PFSK-1 (cell line): Measurements from ENCODE around the gene EPG5. TPM values are rescaled to one million over a fixed set of nuclear protein-coding genes. Genes with fewer than 3 reads are reported as not detected.
A peak's percentile ranks its signal among the peaks of the same experiment; 100 is the strongest.

ENCODE experiments used
- FOXP2 ChIP-seq: optimal IDR thresholded peaks from 2 replicates; pipeline ENCODE3; 2011; ENCODE audit warnings: borderline replicate concordance, control low read depth, inconsistent platforms; ENCODE audit not compliant: insufficient read depth; ENCODE audit errors: extremely low read length, extremely low read depth
- POLR2AphosphoS5 ChIP-seq: IDR thresholded peaks from 2 replicates; pipeline ENCODE4 v1.6.1; 2012; ENCODE audit warnings: low read depth, mild to moderate bottlenecking, control low read depth, low read length, moderate library complexity
- REST ChIP-seq, 2 experiments: IDR thresholded peaks; 2 replicates each; pipeline versions ENCODE4 v1.6.1 to v1.8.0; 2011 to 2012; ENCODE audit warnings: low read depth in 2 of 2, low read length in 2 of 2, control low read depth in 1 of 2, inconsistent platforms in 1 of 2, mild to moderate bottlenecking in 1 of 2, moderate library complexity in 1 of 2; ENCODE audit not compliant: insufficient read depth in 1 of 2
- SIN3A ChIP-seq: IDR thresholded peaks from 2 replicates; pipeline ENCODE4 v1.6.1; 2012; ENCODE audit warnings: mild to moderate bottlenecking, low read length, moderate library complexity, borderline replicate concordance; ENCODE audit not compliant: insufficient read depth
- TAF1 ChIP-seq: IDR thresholded peaks from 2 replicates; pipeline ENCODE4 v1.6.1; 2012; ENCODE audit warnings: low read length, control low read depth, borderline replicate concordance; ENCODE audit not compliant: insufficient read depth
- polyA plus RNA-seq: library from polyadenylated mRNA; unstranded; fragments of >200 nt; gene quantifications from one replicate; pipeline ENCODE4 v1.2.1, GENCODE V29; 2012; ENCODE audit warnings: low read depth, missing spikeins; ENCODE audit not compliant: insufficient read length

Gene EPG5
- 4.7 TPM for polyA plus RNA-seq

GRCh38 chr18:45967007-45967706 lies at the start of gene EPG5:
Gene EPG5 (minus strand): TSS chr18:45967329. CDS start chr18:45967239, 90 bp downstream.
- TF ChIP-seq SIN3A (no peak), REST (IDR thresholded peaks at IDR 0.05; ENCODE audit: insufficient read depth in 1 of 2, low read depth in 2 of 2, low read length in 2 of 2) (0 out of 4 replicates have a peak, but pooled peaks of 1 of the 2 experiments have one; percentile 49), TAF1 (no peak), FOXP2 (peak; percentile 18), POLR2AphosphoS5 (peak; percentile 71)

GRCh38 chr18:46013484-46014189 lies 46.5 kb upstream of the EPG5 start:
- TF ChIP-seq FOXP2 (no peak), POLR2AphosphoS5 (no peak)

GRCh38 chr18:46010676-46011075 lies 43.5 kb upstream of the EPG5 start:
- TF ChIP-seq POLR2AphosphoS5 (no peak), TAF1 (no peak), FOXP2 (no peak), REST (IDR thresholded peaks at IDR 0.05; ENCODE audit: insufficient read depth in 1 of 2, low read depth in 2 of 2, low read length in 2 of 2) (no peak), SIN3A (no peak)

- TF ChIP-seq SIN3A (no peak), REST (IDR thresholded peaks at IDR 0.05; ENCODE audit: insufficient read depth in 1 of 2, low read depth in 2 of 2, low read length in 2 of 2) (no peak), FOXP2 (no peak), TAF1 (no peak), POLR2AphosphoS5 (no peak)
Observed at GRCh38 chr18:46010050-46010449, 42.9 kb upstream of the EPG5 start.

- TF ChIP-seq POLR2AphosphoS5 (no peak), TAF1 (no peak), FOXP2 (no peak), SIN3A (no peak), REST (IDR thresholded peaks at IDR 0.05; ENCODE audit: insufficient read depth in 1 of 2, low read depth in 2 of 2, low read length in 2 of 2) (no peak)
Observed at GRCh38 chr18:46009125-46009840, 42.2 kb upstream of the EPG5 start.
